ENCODE data around the gene IGFALS. TPM values are rescaled to one million over a fixed set of nuclear protein-coding genes. Genes with fewer than 3 reads are reported as not detected.
"Not testable (repeated sequence)": the region's sequence is repeated elsewhere in the genome, so short reads cannot be mapped to it uniquely, and the experiment has no call there.

IGFALS gene
- total RNA-seq, 2 donors from 2014 or later = not detected

DNA sequence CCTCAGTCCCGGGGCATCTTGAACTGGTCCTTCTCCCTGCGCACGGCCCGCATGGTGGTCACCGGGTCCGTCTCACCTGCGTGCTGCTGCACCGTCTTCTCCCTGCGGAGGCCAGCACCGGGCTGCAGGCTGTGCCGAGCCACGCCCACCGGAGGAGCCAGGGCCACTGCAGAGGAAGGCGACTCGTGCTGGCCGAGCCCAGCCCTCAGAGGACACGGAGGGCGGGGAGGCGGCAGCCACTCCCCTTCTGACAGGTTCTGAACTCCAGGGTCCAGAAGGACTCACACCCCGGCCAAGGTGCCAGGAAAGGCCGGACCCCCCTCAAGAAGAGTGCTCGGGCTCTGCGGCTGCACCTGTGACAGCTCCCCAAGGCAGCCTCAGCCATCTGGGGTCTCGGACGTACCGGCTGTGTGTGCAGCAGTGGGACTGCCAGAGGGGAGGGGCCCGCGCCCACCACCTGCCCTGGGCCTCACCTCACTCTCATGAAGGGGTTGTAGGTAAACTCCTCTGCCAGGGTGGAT, 15.8 kb upstream of the IGFALS start:
- H3K4me3 ChIP-seq = no peak overlapping the region
- H3K4me1 ChIP-seq = peaks cover 0 to 9% of the 10 kb centered on the region in 2 donors
- no peaks in the 10 kb centered on the region for H3K27me3 ChIP-seq
- TF ChIP-seq, protein P1, sequence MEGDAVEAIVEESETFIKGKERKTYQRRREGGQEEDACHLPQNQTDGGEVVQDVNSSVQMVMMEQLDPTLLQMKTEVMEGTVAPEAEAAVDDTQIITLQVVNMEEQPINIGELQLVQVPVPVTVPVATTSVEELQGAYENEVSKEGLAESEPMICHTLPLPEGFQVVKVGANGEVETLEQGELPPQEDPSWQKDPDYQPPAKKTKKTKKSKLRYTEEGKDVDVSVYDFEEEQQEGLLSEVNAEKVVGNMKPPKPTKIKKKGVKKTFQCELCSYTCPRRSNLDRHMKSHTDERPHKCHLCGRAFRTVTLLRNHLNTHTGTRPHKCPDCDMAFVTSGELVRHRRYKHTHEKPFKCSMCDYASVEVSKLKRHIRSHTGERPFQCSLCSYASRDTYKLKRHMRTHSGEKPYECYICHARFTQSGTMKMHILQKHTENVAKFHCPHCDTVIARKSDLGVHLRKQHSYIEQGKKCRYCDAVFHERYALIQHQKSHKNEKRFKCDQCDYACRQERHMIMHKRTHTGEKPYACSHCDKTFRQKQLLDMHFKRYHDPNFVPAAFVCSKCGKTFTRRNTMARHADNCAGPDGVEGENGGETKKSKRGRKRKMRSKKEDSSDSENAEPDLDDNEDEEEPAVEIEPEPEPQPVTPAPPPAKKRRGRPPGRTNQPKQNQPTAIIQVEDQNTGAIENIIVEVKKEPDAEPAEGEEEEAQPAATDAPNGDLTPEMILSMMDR (IDR thresholded peaks at IDR 0.05) = no peak
- DNase-seq (ENCODE audit: low spot score) = no peak
- no peaks in the 10 kb centered on the region for H3K9me3 ChIP-seq
- peaks cover 47% of the 10 kb centered on the region for H3K36me3 ChIP-seq
- no peak overlapping the region for H3K27ac ChIP-seq

DNA sequence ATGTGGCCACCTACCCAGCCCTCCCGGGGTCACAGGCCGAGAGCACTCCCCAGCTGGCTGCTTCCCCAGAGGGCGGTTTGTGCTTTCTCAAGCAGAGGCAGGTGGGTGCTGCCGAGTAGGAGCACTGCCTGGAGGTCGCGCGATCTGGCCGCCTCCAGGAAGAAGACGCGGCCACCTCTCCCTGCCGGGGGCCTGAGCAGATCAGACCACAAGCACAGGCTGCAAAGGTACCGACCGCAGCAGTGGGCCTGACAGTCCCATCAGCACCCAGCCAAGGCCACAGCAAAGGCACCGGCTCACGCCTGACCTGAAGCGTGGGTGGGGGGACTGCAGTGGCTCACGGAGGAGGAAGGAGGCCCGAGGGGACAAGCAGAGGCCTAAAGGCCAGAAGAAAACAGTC, 15.2 kb upstream of the IGFALS start:
- TF ChIP-seq, protein P1 (IDR thresholded peaks at IDR 0.05) = no peak
- Histone ChIP-seq H3K36me3 (peaks cover 44% of the 10 kb centered on the region), H3K27ac (no peak overlapping the region), H3K9me3 (no peaks in the 10 kb centered on the region), H3K27me3 (no peaks in the 10 kb centered on the region), H3K4me1 (peaks cover 0 to 9% of the 10 kb centered on the region in 2 donors), H3K4me3 (no peak overlapping the region)
- no peak for DNase-seq (ENCODE audit: low spot score)

DNA sequence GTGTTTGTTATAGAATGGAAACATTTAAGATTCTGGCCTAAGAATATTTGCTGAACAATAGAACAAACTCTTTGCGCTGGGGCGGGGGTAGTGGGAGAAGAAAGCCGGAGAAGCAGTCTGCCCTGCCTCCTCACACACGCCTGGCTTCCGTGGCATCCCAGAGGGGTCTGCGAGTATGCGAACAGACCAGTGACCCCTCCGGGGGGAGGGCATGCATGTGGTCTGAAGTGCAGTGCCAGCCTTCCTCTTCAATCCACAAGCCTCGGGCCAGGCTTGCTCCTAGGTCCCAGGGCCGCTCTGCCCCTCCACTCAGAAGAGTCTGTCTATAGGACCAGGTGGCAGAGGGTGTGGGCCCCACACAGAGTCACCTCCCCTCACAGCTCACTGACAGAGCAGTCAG, 14.1 kb upstream of the IGFALS start:
- no peak for DNase-seq (ENCODE audit: low spot score)
- Histone ChIP-seq H3K36me3 (peaks cover 40% of the 10 kb centered on the region), H3K4me1 (peaks cover 0 to 3% of the 10 kb centered on the region in 2 donors), H3K27ac (no peak overlapping the region), H3K27me3 (no peaks in the 10 kb centered on the region), H3K4me3 (no peak overlapping the region), H3K9me3 (no peaks in the 10 kb centered on the region)
- TF ChIP-seq, protein P1 (IDR thresholded peaks at IDR 0.05) = no peak

DNA sequence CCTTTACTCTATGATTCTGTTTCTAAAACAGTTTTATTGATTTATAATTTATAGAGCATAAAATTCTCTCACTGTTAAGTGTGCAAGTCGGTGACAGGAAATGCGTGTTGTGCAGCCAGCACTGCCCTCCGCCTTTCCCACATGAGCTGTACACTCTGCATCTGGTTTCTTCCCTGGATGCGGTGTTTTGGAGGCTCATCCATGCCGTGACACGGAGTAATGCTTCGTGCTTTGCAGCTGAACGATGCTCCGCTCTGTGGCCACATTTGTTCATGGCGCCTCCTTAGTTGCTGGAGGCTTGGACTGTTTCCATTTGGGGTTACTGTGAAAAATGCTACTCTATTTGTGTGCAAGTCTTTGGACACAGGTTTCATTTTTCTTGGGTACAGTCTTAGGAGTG, 7.2 kb upstream of the IGFALS start:
- Histone ChIP-seq H3K27me3 (no peaks in the 10 kb centered on the region), H3K27ac (no peak overlapping the region), H3K4me1 (no peaks in the 10 kb centered on the region), H3K4me3 (no peak overlapping the region), H3K9me3 (no peaks in the 10 kb centered on the region), H3K36me3 (no peaks in the 10 kb centered on the region)
- DNase-seq (ENCODE audit: low spot score) = no peak
- TF ChIP-seq, protein P1 (IDR thresholded peaks at IDR 0.05) = no peak

DNA sequence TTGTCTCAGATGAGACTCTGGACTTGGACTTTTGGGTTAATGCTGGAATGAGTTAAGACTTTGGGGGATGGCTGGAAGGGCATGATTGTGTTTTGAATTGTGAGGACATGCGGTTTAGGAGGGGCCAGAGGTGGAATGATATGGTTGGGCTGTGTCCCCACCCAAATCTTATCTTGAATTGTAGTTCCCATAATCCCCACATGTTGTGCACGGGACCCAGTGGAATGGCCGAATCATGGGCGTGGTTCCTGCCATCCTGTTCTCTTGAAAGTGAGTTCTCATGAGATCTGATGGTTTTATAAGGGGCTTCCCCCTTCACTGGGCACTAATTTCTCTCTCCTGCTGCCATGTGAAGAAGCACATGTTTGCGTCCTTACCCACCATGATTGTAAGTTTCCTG, 5.8 kb upstream of the IGFALS start:
- H3K36me3 ChIP-seq; H3K27me3 ChIP-seq; H3K27ac ChIP-seq; H3K4me1 ChIP-seq; H3K4me3 ChIP-seq; DNase-seq (ENCODE audit: low spot score); H3K9me3 ChIP-seq: not testable (repeated sequence)

DNA sequence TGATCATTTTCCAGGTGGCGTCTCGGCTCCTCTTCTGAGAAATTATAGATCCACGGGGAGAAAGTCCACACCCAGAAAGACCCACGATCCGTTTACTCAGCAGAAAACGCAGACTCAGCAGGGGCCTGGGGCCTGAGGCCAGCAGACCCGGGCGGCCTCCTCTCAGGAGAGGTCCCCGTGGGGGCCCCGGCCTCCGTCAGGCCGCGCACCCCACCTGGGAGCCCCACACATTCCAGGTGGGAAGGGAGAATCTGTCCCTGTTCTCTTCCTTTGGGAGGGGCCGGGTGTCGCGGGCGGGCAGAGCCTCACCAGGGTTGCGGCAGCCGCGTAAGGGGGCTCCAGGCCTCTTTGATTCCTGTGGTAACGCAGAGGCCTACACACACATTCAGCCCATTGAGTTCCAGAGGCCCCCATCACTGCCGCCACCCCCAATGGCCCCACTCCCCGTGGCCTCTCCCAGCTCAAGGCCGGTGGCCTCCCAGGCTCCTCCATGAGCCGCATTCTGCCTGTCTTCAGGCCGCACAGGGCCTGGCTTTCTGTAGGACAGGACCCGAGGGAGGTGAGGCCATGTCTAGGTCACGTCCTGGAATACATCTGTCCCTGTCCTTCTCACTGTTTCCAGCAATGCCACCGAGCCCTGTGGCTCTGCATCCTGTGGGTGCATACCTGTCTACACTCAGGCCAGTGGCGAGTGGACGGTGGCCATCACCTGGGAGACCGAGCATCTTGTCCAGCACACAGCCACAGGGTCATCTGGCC, 1.6 kb upstream of the IGFALS start:
- no peak for DNase-seq (ENCODE audit: low spot score)
- Histone ChIP-seq H3K27me3 (no peaks in the 10 kb centered on the region), H3K27ac (no peak overlapping the region), H3K4me3 (no peak overlapping the region), H3K9me3 (no peaks in the 10 kb centered on the region), H3K4me1 (no peaks in the 10 kb centered on the region), H3K36me3 (no peaks in the 10 kb centered on the region)
- TF ChIP-seq, protein P1 (IDR thresholded peaks at IDR 0.05) = no peak

All from right atrium auricular region (tissue), 2 donors.